BJ (cell line): ENCODE results near the gene CPNE4. TPM values are rescaled to one million over a fixed set of nuclear protein-coding genes. Genes with fewer than 3 reads are reported as not detected.

Source experiments
- CTCF ChIA-PET: fragments of 350-600 bp; formaldehyde crosslinking; extraction: SDS; loops from one replicate; lab custom pipeline; 2021; ENCODE audit warnings: antibody characterized with exemption, inconsistent platforms; lab: Yijun Ruan, JAX
- POLR2A ChIA-PET: fragments of 300-600 bp; sonication (Branson Sonifier 250); formaldehyde crosslinking; extraction: SDS; loops from one replicate; lab custom pipeline; 2021; ENCODE audit warnings: antibody characterized with exemption; lab: Charles Lee
- DNase-seq: peaks from one replicate; pipeline ENCODE4 v3.0.0-alpha.2; 2011; ENCODE audit warnings: low read depth
- H3K27me3 ChIP-seq: 2 replicates; pipeline ENCODE4 v1.6.0; 2011; ENCODE audit warnings: low read length; ENCODE audit not compliant: control insufficient read depth, insufficient read depth
- H3K36me3 ChIP-seq: 2 replicates; pipeline ENCODE4 v1.5.1; 2011; ENCODE audit warnings: low read length; ENCODE audit not compliant: control insufficient read depth, insufficient read depth
- H3K4me3 ChIP-seq: 2 replicates; pipeline ENCODE4 v1.5.1; 2011; ENCODE audit warnings: low read depth, mild to moderate bottlenecking, control low read depth, low read length
- CTCF ChIP-seq: IDR thresholded peaks from 2 replicates; pipeline ENCODE4 v1.5.1; 2011; ENCODE audit warnings: low read depth, mild to moderate bottlenecking, control low read depth, inconsistent platforms, low read length, moderate library complexity; ENCODE audit not compliant: insufficient read depth
- polyA plus RNA-seq: library from polyadenylated mRNA; depleted of rRNA; stranded (reverse); fragments of >200 nt; gene quantifications from 2 replicates; pipeline ENCODE4 v1.2.3, GENCODE V29; 2011
- small RNA-seq: library from RNA; depleted of rRNA; stranded (forward); fragments of <200 nt; gene quantifications from one replicate; pipeline ENCODE3, GENCODE V24; 2012; ENCODE audit warnings: low replicate concordance, low read depth; ENCODE audit not compliant: insufficient read length

Gene CPNE4
- polyA plus RNA-seq, 1 experiment, result not detected

- DNase-seq, result no peak
- Histone ChIP-seq H3K36me3 (peaks cover 2% of the 10 kb centered on the region; the same call in 1 of the 2 replicates), H3K4me3 (no peak overlapping the region), H3K27me3 (no peaks in the 10 kb centered on the region)
- ChIA-PET CTCF (interaction anchor here (1.1 kb wide), 1 partner anchor 451 kb away, joined by 3 read pairs; no protein-coding TSS in a partner anchor), POLR2A (interaction anchor here (0.6 kb wide), 1 partner anchor 749 kb away, joined by 3 read pairs; no protein-coding TSS in a partner anchor)
- TF ChIP-seq CTCF, result no peak
Observed at GRCh38 chr3:131484496-131485111, 550.2 kb downstream of the CPNE4 start.

Small RNA genes lying within 50 kb of the gene (small RNA-seq; reads per million reads assigned to genes)
- gene AC107027.2, result not detected
- not detected for gene MIR5704
